Glutamatergic neuron (in vitro differentiated cells): ENCODE results near the gene SLC25A28. TPM values are rescaled to one million over a fixed set of nuclear protein-coding genes. Genes with fewer than 3 reads are reported as not detected.
"Not testable (repeated sequence)": the region's sequence is repeated elsewhere in the genome, so short reads cannot be mapped to it uniquely, and the experiment has no call there.

ENCODE experiments used
- DNase-seq: peaks from one replicate; pipeline ENCODE4 v3.0.0; 2022
- H3K27ac Mint-ChIP-seq: one replicate; pipeline ENCODE4 v1.8.0; 2020; ENCODE audit warnings: mild to moderate bottlenecking, mixed read lengths, inconsistent platforms; ENCODE audit not compliant: unreplicated experiment
- H3K27me3 Mint-ChIP-seq: one replicate; pipeline ENCODE4 v1.8.0; 2020; ENCODE audit warnings: mild to moderate bottlenecking, moderate library complexity, mixed read lengths, inconsistent platforms; ENCODE audit not compliant: unreplicated experiment
- H3K36me3 Mint-ChIP-seq: one replicate; pipeline ENCODE4 v1.8.0; 2020; ENCODE audit warnings: mild to moderate bottlenecking, mixed read lengths, inconsistent platforms; ENCODE audit not compliant: unreplicated experiment
- H3K4me1 Mint-ChIP-seq: one replicate; pipeline ENCODE4 v1.8.0; 2020; ENCODE audit warnings: mild to moderate bottlenecking, low read depth, mixed read lengths, inconsistent platforms; ENCODE audit not compliant: unreplicated experiment
- H3K4me3 Mint-ChIP-seq: one replicate; pipeline ENCODE4 v1.8.0; 2020; ENCODE audit warnings: mild to moderate bottlenecking, mixed read lengths, inconsistent platforms; ENCODE audit not compliant: unreplicated experiment
- H3K9me3 Mint-ChIP-seq: one replicate; pipeline ENCODE4 v1.8.0; 2020; ENCODE audit warnings: mild to moderate bottlenecking, moderate library complexity, mixed read lengths, inconsistent platforms; ENCODE audit not compliant: unreplicated experiment
- total RNA-seq: library from RNA; stranded (reverse); fragmentation: NEBNext Ultra II Directional; extraction: Animal tissue kit (Norgen Biotek cat#: 25700); gene quantifications from one replicate; pipeline ENCODE4 v1.2.1, GENCODE V29; 2021; ENCODE audit not compliant: unreplicated experiment
- TF ChIP-seq, protein P1 (sequence below): fragments of 200-600 bp; sonication (generic); IDR thresholded peaks from one replicate; pipeline ENCODE4 v1.5.0; 2021; ENCODE audit not compliant: partially characterized antibody, unreplicated experiment

Gene SLC25A28
- total RNA-seq, 1 donor from 2014 or later: 27.1 TPM

- H3K27ac Mint-ChIP-seq: no peak overlapping the region
- no peaks in the 10 kb centered on the region for H3K9me3 Mint-ChIP-seq
- no peaks in the 10 kb centered on the region for H3K4me1 Mint-ChIP-seq
- H3K27me3 Mint-ChIP-seq: peaks cover 2% of the 10 kb centered on the region
- DNase-seq: no peak
- H3K36me3 Mint-ChIP-seq: no peaks in the 10 kb centered on the region
- TF ChIP-seq, protein P1, sequence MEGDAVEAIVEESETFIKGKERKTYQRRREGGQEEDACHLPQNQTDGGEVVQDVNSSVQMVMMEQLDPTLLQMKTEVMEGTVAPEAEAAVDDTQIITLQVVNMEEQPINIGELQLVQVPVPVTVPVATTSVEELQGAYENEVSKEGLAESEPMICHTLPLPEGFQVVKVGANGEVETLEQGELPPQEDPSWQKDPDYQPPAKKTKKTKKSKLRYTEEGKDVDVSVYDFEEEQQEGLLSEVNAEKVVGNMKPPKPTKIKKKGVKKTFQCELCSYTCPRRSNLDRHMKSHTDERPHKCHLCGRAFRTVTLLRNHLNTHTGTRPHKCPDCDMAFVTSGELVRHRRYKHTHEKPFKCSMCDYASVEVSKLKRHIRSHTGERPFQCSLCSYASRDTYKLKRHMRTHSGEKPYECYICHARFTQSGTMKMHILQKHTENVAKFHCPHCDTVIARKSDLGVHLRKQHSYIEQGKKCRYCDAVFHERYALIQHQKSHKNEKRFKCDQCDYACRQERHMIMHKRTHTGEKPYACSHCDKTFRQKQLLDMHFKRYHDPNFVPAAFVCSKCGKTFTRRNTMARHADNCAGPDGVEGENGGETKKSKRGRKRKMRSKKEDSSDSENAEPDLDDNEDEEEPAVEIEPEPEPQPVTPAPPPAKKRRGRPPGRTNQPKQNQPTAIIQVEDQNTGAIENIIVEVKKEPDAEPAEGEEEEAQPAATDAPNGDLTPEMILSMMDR: no peak
- no peak overlapping the region for H3K4me3 Mint-ChIP-seq
Measured at GRCh38 chr10:99604862-99605261, 15.4 kb downstream of the SLC25A28 start.

- Mint-ChIP-seq H3K4me3 (no peak overlapping the region), H3K36me3 (no peaks in the 10 kb centered on the region), H3K27me3 (peaks cover 5% of the 10 kb centered on the region), H3K27ac (no peak overlapping the region), H3K4me1 (no peaks in the 10 kb centered on the region), H3K9me3 (no peaks in the 10 kb centered on the region)
- TF ChIP-seq, protein P1: no peak
- DNase-seq: peak; percentile 25
Measured at GRCh38 chr10:99598781-99599509, 21.3 kb downstream of the SLC25A28 start.

- Mint-ChIP-seq H3K4me1 (no peaks in the 10 kb centered on the region), H3K27ac (no peak overlapping the region), H3K9me3 (no peaks in the 10 kb centered on the region), H3K36me3 (no peaks in the 10 kb centered on the region), H3K4me3 (no peak overlapping the region), H3K27me3 (peaks cover 5% of the 10 kb centered on the region)
- TF ChIP-seq, protein P1: no peak
- no peak for DNase-seq
Measured at GRCh38 chr10:99598011-99598410, 22.2 kb downstream of the SLC25A28 start.

DNA sequence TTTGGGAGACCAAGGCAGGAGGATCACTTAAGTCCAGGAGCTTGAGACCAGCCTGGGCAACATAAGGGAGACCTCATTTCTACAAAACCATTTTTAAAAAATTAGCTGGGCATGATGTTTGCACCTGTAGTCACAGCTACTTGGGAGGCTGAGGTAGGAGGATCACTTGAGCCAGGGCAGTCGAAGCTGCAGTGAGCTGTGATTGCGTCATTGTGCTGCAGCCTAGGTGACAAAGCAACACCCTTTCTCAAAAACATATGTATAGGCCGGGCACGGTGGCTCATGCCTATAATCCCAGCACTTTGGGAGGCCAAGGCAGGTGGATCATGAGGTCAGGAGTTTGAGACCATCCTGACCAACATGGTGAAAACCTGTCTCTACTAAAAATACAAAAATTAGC is 23.5 kb downstream of the SLC25A28 start:
- not testable (repeated sequence) for H3K36me3 Mint-ChIP-seq, DNase-seq, H3K9me3 Mint-ChIP-seq, H3K27me3 Mint-ChIP-seq, H3K4me1 Mint-ChIP-seq, H3K27ac Mint-ChIP-seq, H3K4me3 Mint-ChIP-seq

DNA sequence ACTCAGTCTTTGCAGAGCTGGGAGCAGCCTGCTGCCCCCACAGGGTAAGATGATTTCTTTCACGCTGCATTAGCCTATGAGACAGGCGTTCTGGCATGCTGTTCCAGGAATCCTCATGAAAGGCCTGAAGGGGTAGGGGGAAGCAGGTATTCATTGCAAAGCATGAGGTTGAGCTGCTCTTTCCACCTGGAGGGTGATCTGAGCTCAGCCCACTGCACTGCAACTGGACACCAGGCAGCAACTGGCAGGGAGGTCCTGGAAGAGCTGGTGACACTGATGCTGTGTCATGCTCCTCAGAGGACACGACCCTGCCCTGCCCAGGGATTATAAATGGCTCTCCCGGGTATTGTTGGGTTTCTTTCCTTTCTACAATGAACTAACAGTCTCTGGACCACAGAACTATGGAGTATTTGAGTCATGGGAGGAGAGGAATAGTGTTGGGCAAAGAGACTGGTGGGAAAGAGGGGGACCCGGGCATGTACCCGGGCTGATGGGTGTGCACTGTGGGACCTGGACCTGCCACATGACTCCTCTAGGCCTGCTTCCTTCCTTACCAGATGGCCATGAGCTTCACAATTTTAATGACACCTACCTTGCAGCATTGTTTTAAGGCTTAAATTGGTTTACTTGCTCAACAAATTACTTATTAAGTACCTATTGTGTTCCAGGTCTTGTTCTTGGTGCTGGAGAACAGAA is 24.3 kb downstream of the SLC25A28 start:
- Mint-ChIP-seq H3K9me3 (no peaks in the 10 kb centered on the region), H3K4me3 (no peak overlapping the region), H3K4me1 (no peaks in the 10 kb centered on the region), H3K36me3 (no peaks in the 10 kb centered on the region), H3K27me3 (peaks cover 5% of the 10 kb centered on the region), H3K27ac (no peak overlapping the region)
- TF ChIP-seq, protein P1: no peak
- no peak for DNase-seq
